GM12873 (cell line): ENCODE data around the gene TECR.

Experiments used
- TF ChIP-seq, protein P1 (sequence below): IDR thresholded peaks from 2 replicates; pipeline ENCODE4 v1.5.1; 2012; ENCODE audit warnings: low read depth, mild to moderate bottlenecking, moderate library complexity, low read length, control low read depth; ENCODE audit not compliant: insufficient read depth; ENCODE audit errors: missing control alignments

The TECR gene

DNA sequence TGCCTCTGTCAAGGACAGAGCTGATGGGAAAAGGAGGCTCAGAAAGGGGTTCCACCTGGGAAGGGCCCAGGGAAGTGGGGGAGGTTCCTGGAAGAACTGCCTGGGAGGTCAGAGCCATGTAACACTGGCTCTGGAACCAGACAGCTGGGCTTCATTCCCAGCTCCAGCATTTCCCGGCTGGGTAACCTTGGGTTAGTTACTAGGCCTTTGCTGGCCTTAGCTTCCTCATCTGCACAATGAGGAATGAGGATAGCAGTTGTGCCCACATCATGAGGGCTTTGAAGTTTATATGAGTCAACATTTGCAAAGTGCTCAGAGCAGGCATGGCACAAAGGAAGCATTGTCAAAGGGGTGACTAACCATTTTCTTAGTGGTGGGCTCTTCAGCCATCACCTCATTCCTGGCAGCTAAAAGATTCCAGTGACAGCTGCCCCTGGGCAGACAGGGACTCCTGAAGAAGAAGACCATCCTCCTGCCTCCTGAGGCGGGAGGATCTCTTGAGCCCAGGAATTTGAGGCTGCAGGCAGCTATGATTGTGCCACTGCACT is 9.5 kb upstream of the TECR start:
- TF ChIP-seq, protein P1, sequence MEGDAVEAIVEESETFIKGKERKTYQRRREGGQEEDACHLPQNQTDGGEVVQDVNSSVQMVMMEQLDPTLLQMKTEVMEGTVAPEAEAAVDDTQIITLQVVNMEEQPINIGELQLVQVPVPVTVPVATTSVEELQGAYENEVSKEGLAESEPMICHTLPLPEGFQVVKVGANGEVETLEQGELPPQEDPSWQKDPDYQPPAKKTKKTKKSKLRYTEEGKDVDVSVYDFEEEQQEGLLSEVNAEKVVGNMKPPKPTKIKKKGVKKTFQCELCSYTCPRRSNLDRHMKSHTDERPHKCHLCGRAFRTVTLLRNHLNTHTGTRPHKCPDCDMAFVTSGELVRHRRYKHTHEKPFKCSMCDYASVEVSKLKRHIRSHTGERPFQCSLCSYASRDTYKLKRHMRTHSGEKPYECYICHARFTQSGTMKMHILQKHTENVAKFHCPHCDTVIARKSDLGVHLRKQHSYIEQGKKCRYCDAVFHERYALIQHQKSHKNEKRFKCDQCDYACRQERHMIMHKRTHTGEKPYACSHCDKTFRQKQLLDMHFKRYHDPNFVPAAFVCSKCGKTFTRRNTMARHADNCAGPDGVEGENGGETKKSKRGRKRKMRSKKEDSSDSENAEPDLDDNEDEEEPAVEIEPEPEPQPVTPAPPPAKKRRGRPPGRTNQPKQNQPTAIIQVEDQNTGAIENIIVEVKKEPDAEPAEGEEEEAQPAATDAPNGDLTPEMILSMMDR, result no peak

DNA sequence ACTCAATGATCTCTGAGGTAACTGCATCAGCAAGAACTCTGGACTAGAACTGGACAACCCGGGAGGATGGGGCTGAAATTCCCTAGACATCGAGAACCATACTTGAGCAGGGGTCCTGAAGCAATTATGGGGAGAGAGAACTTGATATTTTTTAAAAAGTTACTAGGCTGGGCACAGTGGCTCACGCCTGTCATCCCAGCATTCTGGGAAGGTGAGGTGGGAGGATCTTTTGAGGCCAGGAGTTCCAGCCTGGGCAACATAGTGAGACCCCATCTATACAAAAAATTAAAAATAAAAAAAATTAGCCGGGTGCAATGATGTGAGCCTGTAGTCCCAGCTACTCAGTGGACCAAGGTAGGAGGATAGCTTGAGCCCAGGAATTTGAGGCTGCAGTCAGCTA is 8.9 kb upstream of the TECR start:
- TF ChIP-seq, protein P1, result no peak

DNA sequence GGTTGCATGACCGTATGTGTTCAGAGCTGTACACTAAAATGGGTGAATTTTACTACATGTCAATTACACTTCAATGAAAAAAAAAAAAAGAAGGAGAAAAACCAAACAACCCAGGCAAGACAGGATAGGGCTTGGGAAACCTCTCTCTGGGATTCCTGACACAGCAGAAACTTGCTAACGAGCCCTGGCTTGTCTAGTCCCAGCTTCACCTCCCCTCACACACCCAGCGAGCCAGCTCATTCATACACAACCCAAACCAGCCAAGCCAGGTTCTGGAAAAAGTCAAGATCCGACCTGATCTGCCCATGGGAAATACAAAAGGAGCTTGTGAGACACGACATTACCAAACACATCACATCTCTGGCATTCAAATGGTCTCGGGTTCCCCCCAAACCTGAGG is 3.7 kb upstream of the TECR start:
- TF ChIP-seq, protein P1, result no peak

DNA sequence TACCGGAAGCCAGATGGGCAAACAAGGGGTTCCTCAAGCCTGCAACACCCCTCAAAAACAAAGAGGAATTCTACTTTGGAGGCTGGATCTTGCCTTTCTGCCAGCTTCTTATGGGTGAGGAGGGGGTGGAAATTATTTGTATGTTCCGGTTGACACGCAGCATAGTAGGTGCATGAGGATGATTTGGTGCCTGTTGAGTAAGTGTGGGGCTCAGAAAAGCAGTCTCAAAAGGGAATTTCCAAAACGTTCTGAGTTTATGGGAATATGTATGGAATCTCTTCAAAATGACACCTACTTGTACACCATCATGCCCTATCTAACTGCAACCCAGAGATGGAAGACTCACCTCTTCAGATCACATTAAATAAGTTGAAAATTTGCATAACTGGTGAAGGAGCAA is 3.0 kb upstream of the TECR start:
- TF ChIP-seq, protein P1, result no peak

DNA sequence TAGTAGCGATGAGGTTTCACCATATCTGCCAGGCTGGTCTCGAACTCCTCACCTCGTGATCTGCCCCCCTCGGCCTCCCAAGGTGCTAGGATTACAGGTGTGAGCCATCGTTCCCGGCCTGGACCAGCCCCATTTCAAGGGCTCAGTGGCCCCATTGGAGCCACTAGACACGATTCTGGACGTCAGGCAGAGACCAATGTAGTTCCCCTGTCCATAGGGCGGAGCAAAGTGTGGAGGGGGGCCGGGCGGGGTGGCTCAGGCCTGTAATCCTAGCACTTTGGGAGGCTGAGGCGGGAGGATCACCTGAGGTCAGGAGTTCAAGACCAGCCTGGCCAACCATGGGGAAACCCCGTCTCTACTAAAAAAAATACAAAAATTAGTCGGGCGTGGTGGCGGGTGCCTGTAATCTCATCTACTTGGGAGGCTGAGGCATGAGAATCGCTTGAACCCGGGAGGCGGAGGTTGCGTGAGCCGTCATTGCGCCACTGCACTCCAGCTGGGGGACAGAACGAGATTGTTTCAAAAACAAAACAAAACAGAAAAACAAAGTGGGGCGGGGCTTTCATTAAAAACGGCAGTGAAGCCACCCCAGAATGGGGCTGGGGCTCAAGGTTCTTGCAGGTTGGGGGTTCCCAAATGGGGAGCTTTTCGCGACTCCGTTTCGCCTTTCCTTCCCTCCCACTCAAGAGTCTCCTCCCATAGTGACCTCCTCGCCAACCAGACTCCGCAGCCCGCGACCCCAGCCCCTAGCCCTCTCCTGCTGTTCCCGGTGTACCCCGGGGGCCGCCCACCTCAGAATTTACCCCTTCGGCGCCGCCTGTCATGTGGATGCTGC is 758 bp upstream of the TECR start:
- TF ChIP-seq, protein P1, result no peak

DNA sequence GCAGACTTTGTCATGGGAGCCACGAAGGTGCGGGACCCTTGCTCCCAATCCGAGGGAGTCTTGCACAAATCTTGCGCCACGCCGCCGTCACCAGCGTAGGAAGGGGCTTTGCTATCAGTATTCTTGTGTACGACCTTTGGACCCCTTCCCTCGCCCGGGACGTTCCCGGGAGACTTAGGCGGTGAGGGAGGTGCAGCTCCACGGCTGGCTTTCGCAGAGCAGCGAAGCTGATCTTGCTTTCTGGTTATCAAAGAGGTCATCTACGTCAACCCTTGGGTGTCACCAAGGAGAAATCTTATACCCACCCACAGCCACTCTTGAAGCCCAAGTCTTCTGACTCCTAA is 583 bp downstream of the TECR start:
- TF ChIP-seq, protein P1, result no peak

DNA sequence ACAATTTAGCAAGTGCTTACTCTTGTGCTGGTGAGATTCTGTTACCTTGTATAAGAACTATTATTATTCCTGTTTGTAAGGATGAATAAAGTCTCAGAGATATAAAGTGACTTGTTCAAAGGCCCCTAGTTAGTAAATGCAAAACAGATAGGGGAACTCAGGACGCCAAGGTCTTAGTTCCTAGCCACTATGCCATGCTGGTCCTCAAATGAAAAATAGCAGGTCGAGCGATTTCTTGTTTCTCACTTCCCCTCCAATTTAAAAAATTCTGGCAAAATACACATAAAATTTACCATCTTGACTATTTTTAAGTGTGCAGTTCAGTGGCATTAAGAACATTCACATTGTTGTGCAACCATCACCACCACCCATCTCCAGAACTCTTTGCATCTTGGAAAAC is 1.1 kb downstream of the TECR start:
- TF ChIP-seq, protein P1, result no peak
